HG03064 (cell line): ENCODE measurements around the gene AADAC.
"Not testable (repeated sequence)": the region's sequence is repeated elsewhere in the genome, so short reads cannot be mapped to it uniquely, and the experiment has no call there.

Source experiments
- ATAC-seq: cut with Tn5 transposase; IDR thresholded peaks from one replicate; pipeline ENCODE4 v1.9.1; 2021; ENCODE audit warnings: low read depth; ENCODE audit not compliant: unreplicated experiment

The AADAC gene

GRCh38 chr3:151796105-151796680, 17.7 kb upstream of the AADAC start:
- no peak for ATAC-seq

GRCh38 chr3:151798466-151798865, 15.4 kb upstream of the AADAC start:
- ATAC-seq = no peak

- no peak for ATAC-seq
Measured at GRCh38 chr3:151800431-151800830, 13.5 kb upstream of the AADAC start.

- no peak for ATAC-seq
Measured at GRCh38 chr3:151804267-151804666, 9.6 kb upstream of the AADAC start.

GRCh38 chr3:151806838-151807237, 7.1 kb upstream of the AADAC start:
- no peak for ATAC-seq

- ATAC-seq = not testable (repeated sequence)
Measured at GRCh38 chr3:151808926-151809325, 5.0 kb upstream of the AADAC start.

- no peak for ATAC-seq
Measured at GRCh38 chr3:151811474-151811873, 2.4 kb upstream of the AADAC start.

GRCh38 chr3:151814588-151814987, 672 bp downstream of the AADAC start:
- no peak for ATAC-seq

GRCh38 chr3:151816091-151816604, 2.2 kb downstream of the AADAC start:
- ATAC-seq = no peak

- no peak for ATAC-seq
Measured at GRCh38 chr3:151817473-151817872, 3.6 kb downstream of the AADAC start.

GRCh38 chr3:151818361-151818760, 4.4 kb downstream of the AADAC start:
- no peak for ATAC-seq

GRCh38 chr3:151819910-151820309, 6.0 kb downstream of the AADAC start:
- ATAC-seq = no peak

- ATAC-seq = no peak
Measured at GRCh38 chr3:151827816-151828215, 13.9 kb downstream of the AADAC start.

- ATAC-seq = no peak
Measured at GRCh38 chr3:151835751-151836525, 22.0 kb downstream of the AADAC start.

- no peak for ATAC-seq
Measured at GRCh38 chr3:151837057-151837456, 23.1 kb downstream of the AADAC start.

GRCh38 chr3:151838574-151839312, 24.8 kb downstream of the AADAC start:
- no peak for ATAC-seq

- ATAC-seq = no peak
Measured at GRCh38 chr3:151839313-151839631, 25.4 kb downstream of the AADAC start.

- ATAC-seq = no peak
Measured at GRCh38 chr3:151841801-151842200, 27.9 kb downstream of the AADAC start.

- no peak for ATAC-seq
Measured at GRCh38 chr3:151843275-151843674, 29.4 kb downstream of the AADAC start.

- no peak for ATAC-seq
Measured at GRCh38 chr3:151845306-151845905, 31.5 kb downstream of the AADAC start.

GRCh38 chr3:151850065-151850464, 36.1 kb downstream of the AADAC start:
- ATAC-seq = not testable (repeated sequence)
